IMR-90 (cell line): ENCODE measurements around the gene DAPL1. TPM values are rescaled to one million over a fixed set of nuclear protein-coding genes. Genes with fewer than 3 reads are reported as not detected.

Experiments used
- ATAC-seq: fragments of 200-7000 bp; cut with Tn5 transposase; 2 replicates; pipeline ENCODE4 v1.9.1; 2020; ENCODE audit warnings: low read depth, mild to moderate bottlenecking, moderate library complexity
- BruUV-seq: library from RNA; stranded (reverse); fragments of 400-500 nt; replicated peaks from 2 replicates; lab custom pipeline; 2021; lab: Mats Ljungman, UMichigan
- CTCF ChIA-PET: fragments of 300-600 bp; formaldehyde crosslinking; extraction: SDS; loops from one replicate; lab custom pipeline; 2021; ENCODE audit warnings: antibody characterized with exemption; lab: Yijun Ruan, JAX
- POLR2A ChIA-PET: fragments of 300-600 bp; sonication (Branson Sonifier 250); formaldehyde crosslinking; loops from one replicate; lab custom pipeline; 2022; ENCODE audit warnings: antibody characterized with exemption; ENCODE audit not compliant: unreplicated experiment; lab: Charles Lee
- DNase-seq: peaks from one replicate; pipeline ENCODE4 v3.0.0; 2013
- H2AFZ ChIP-seq: replicated peaks from 2 replicates; pipeline ENCODE3; 2013; ENCODE audit warnings: low read length, mild to moderate bottlenecking; ENCODE audit not compliant: poor library complexity
- H2AK5ac ChIP-seq: 2 replicates; pipeline ENCODE4 v1.6.1; 2013; ENCODE audit warnings: low read depth, low read length, inconsistent platforms
- H2AK9ac ChIP-seq: replicated peaks from 2 replicates; pipeline ENCODE3; 2013; ENCODE audit warnings: mild to moderate bottlenecking, low read depth, low read length, moderate library complexity; ENCODE audit not compliant: poor library complexity
- H2BK120ac ChIP-seq: 2 replicates; pipeline ENCODE4 v1.6.1; 2013; ENCODE audit warnings: low read depth, low read length, inconsistent platforms
- H2BK15ac ChIP-seq: 3 replicates; pipeline ENCODE4 v1.6.1; 2013; ENCODE audit warnings: low read depth, low read length, inconsistent platforms
- H2BK20ac ChIP-seq: 2 replicates; pipeline ENCODE4 v1.6.1; 2013; ENCODE audit warnings: low read depth, mild to moderate bottlenecking, inconsistent platforms, low read length, moderate library complexity
- H2BK5ac ChIP-seq: 2 replicates; pipeline ENCODE4 v1.6.1; 2013; ENCODE audit warnings: mild to moderate bottlenecking, low read depth, low read length, inconsistent platforms; ENCODE audit not compliant: poor library complexity, severe bottlenecking
- H3K14ac ChIP-seq: replicated peaks from 2 replicates; pipeline ENCODE4 v1.6.1; 2013; ENCODE audit warnings: low read depth, low read length, inconsistent platforms
- H3K18ac ChIP-seq: 2 replicates; pipeline ENCODE4 v1.6.1; 2013; ENCODE audit warnings: low read depth, low read length, control low read depth
- H3K23ac ChIP-seq: 2 replicates; pipeline ENCODE4 v1.6.1; 2013; ENCODE audit warnings: low read depth, low read length, inconsistent platforms
- H3K27ac ChIP-seq: 2 replicates; pipeline ENCODE4 v1.5.1; 2013; ENCODE audit warnings: mild to moderate bottlenecking, control low read depth, low read length; ENCODE audit not compliant: insufficient read depth
- H3K27me3 ChIP-seq: 2 replicates; pipeline ENCODE4 v1.6.1; 2013; ENCODE audit warnings: low read length; ENCODE audit not compliant: control insufficient read depth, insufficient read depth
- H3K36me3 ChIP-seq: 2 replicates; pipeline ENCODE4 v1.6.1; 2013; ENCODE audit warnings: low read length, mixed read lengths; ENCODE audit not compliant: control insufficient read depth, insufficient read depth
- H3K4ac ChIP-seq: 2 replicates; pipeline ENCODE4 v1.6.1; 2013; ENCODE audit warnings: low read depth, low read length, inconsistent platforms
- H3K4me1 ChIP-seq: 2 replicates; pipeline ENCODE4 v1.6.1; 2013; ENCODE audit warnings: low read length, mixed read lengths; ENCODE audit not compliant: control insufficient read depth, insufficient read depth
- H3K4me2 ChIP-seq: 2 replicates; pipeline ENCODE4 v1.6.1; 2013; ENCODE audit warnings: low read depth, mild to moderate bottlenecking, control low read depth, low read length, moderate library complexity
- H3K4me3 ChIP-seq: 2 replicates; pipeline ENCODE4 v1.5.1; 2013; ENCODE audit warnings: low read depth, mild to moderate bottlenecking, control low read depth, low read length, moderate library complexity; ENCODE audit not compliant: insufficient read depth
- H3K56ac ChIP-seq: 2 replicates; pipeline ENCODE4 v1.6.1; 2013; ENCODE audit warnings: low read length, inconsistent platforms; ENCODE audit not compliant: insufficient read depth; ENCODE audit errors: extremely low read depth
- H3K79me1 ChIP-seq, 2 experiments: 2 replicates each; pipeline ENCODE4 v1.6.1; 2013; ENCODE audit warnings: low read length in 2 of 2, inconsistent platforms in 1 of 2, low read depth in 1 of 2
- H3K9ac ChIP-seq: 2 replicates; pipeline ENCODE4 v1.6.1; 2013; ENCODE audit warnings: low read depth, low read length, control low read depth
- H3K9me1 ChIP-seq: 2 replicates; pipeline ENCODE4 v1.6.1; 2013; ENCODE audit warnings: low read length, inconsistent platforms; ENCODE audit not compliant: insufficient read depth
- H3K9me3 ChIP-seq: 2 replicates; pipeline ENCODE4 v1.6.1; 2013; ENCODE audit warnings: low read length; ENCODE audit not compliant: control insufficient read depth, insufficient read depth
- H4K20me1 ChIP-seq: 2 replicates; pipeline ENCODE4 v1.6.1; 2013; ENCODE audit warnings: low read length, inconsistent platforms; ENCODE audit not compliant: insufficient read depth
- H4K5ac ChIP-seq: 2 replicates; pipeline ENCODE4 v1.6.1; 2013; ENCODE audit warnings: mild to moderate bottlenecking, low read depth, low read length, control low read depth
- H4K8ac ChIP-seq, 2 experiments: 2 replicates each; pipeline ENCODE4 v1.6.1; 2013; ENCODE audit warnings: low read depth in 2 of 2, low read length in 2 of 2, control low read depth in 1 of 2, inconsistent platforms in 1 of 2
- H4K91ac ChIP-seq: 2 replicates; pipeline ENCODE4 v1.6.1; 2013; ENCODE audit warnings: low read depth, low read length, inconsistent platforms; ENCODE audit not compliant: insufficient read depth
- BHLHE40 ChIP-seq: fragments of 150-350 bp; IDR thresholded peaks from 2 replicates; pipeline ENCODE4 v1.6.1; 2016; ENCODE audit warnings: mild to moderate bottlenecking, low read depth, low read length
- CEBPB ChIP-seq: IDR thresholded peaks from 2 replicates; pipeline ENCODE4 v1.6.1; 2012; ENCODE audit warnings: low read depth, low read length, improper control_type of control experiment
- CHD1 ChIP-seq: IDR thresholded peaks from 2 replicates; pipeline ENCODE4 v1.6.1; 2012; ENCODE audit warnings: low read depth, low read length, improper control_type of control experiment
- CTCF ChIP-seq: conservative IDR thresholded peaks from 2 replicates; pipeline ENCODE4 v1.5.1; 2012; ENCODE audit warnings: mild to moderate bottlenecking, low read depth, low read length, improper control_type of control experiment
- ELK1 ChIP-seq: fragments of 150-350 bp; IDR thresholded peaks from 2 replicates; pipeline ENCODE4 v1.6.1; 2016; ENCODE audit warnings: low read depth, mild to moderate bottlenecking, low read length, moderate library complexity, borderline replicate concordance
- FOS ChIP-seq: fragments of 150-350 bp; IDR thresholded peaks from 2 replicates; pipeline ENCODE4 v1.6.1; 2016; ENCODE audit warnings: low read depth, low read length
- MAZ ChIP-seq: IDR thresholded peaks from 2 replicates; pipeline ENCODE4 v1.6.1; 2012; ENCODE audit warnings: low read depth, mild to moderate bottlenecking, low read length, improper control_type of control experiment, moderate library complexity, borderline replicate concordance
- MXI1 ChIP-seq: IDR thresholded peaks from 2 replicates; pipeline ENCODE4 v1.6.1; 2012; ENCODE audit warnings: low read depth, mild to moderate bottlenecking, low read length, moderate library complexity, borderline replicate concordance
- POLR2A ChIP-seq: IDR thresholded peaks from 2 replicates; pipeline ENCODE4 v1.6.1; 2012; ENCODE audit warnings: mild to moderate bottlenecking, low read depth, low read length
- RAD21 ChIP-seq: IDR thresholded peaks from 2 replicates; pipeline ENCODE4 v1.6.1; 2012; ENCODE audit warnings: low read length, improper control_type of control experiment
- RCOR1 ChIP-seq: IDR thresholded peaks from 2 replicates; pipeline ENCODE4 v1.6.1; 2012; ENCODE audit warnings: mild to moderate bottlenecking, low read length, improper control_type of control experiment; ENCODE audit not compliant: insufficient replicate concordance
- RFX5 ChIP-seq: IDR thresholded peaks from 2 replicates; pipeline ENCODE4 v1.8.0; 2012; ENCODE audit warnings: low read depth, mild to moderate bottlenecking, low read length, moderate library complexity
- SMC3 ChIP-seq: fragments of 150-350 bp; IDR thresholded peaks from 2 replicates; pipeline ENCODE4 v1.6.1; 2016; ENCODE audit warnings: low read depth, mild to moderate bottlenecking, antibody characterized with exemption, low read length, moderate library complexity
- USF2 ChIP-seq: fragments of 150-350 bp; IDR thresholded peaks from 2 replicates; pipeline ENCODE4 v1.6.1; 2017; ENCODE audit warnings: mild to moderate bottlenecking, antibody characterized with exemption, low read length, low read depth
- WGBS, 2 experiments: methylation state at CpG; one replicate each; pipeline versions ENCODE4 v1.1.5 to v1.1.7; 2013; ENCODE audit warnings: missing lambda C conversion rate in 2 of 2; ENCODE audit not compliant: insufficient read length in 1 of 2; ENCODE audit errors: extremely low coverage in 2 of 2; 5-methylcytosine and 5-hydroxymethylcytosine counted together
- dilution Hi-C: fragments of 300-500 bp; cut with HindIII; formaldehyde crosslinking; loops from one replicate; pipeline ENCODE4 v1.14.3; 2018; ENCODE audit warnings: low sequenced_read_pairs; ENCODE audit not compliant: unreplicated experiment
- in situ Hi-C: fragments of 300-500 bp; cut with MboI; formaldehyde crosslinking; loops from 3 replicates; pipeline ENCODE4 v1.14.3; 2019; ENCODE audit warnings: low sequenced_read_pairs, inconsistent platforms, mixed read lengths
- intact Hi-C: fragments of 100-400 bp; cut with micrococcal nuclease; formaldehyde crosslinking; loops from 2 replicates; pipeline ENCODE4 v1.10.0; 2022
- polyA plus RNA-seq, 3 experiments: library from polyadenylated mRNA; depleted of rRNA; stranded (reverse); fragments of >200 nt; gene quantifications; 2 replicates each; pipeline ENCODE4 v1.2.3, GENCODE V29; 2012; ENCODE audit warnings: low replicate concordance in 1 of 3
- total RNA-seq: library from RNA; depleted of rRNA; stranded (reverse); fragments of >200 nt; gene quantifications from 2 replicates; pipeline ENCODE4 v1.2.3, GENCODE V29; 2012

The DAPL1 gene
- total and polyA plus RNA-seq, 2 of the 4 experiments (the other 2 are of a cell fraction) = not detected

- no peak for ATAC-seq
- H3K4ac ChIP-seq = no peak overlapping the region
- no peak overlapping the region for H2BK120ac ChIP-seq
- CTCF ChIA-PET = no interaction called here
- no peaks in the 10 kb centered on the region for H3K79me1 ChIP-seq
- no peak overlapping the region for H4K8ac ChIP-seq
- H3K23ac ChIP-seq = no peak overlapping the region
- H3K27me3 ChIP-seq = peaks cover 12% of the 10 kb centered on the region
- no peak overlapping the region for H2BK5ac ChIP-seq
- dilution Hi-C loops = no loop called here
- no peak for TF ChIP-seq POLR2A
- TF ChIP-seq CHD1 = no peak
- no peak for TF ChIP-seq FOS
- no peak for TF ChIP-seq USF2
- no peak for TF ChIP-seq MXI1
- no peak for TF ChIP-seq RFX5
- TF ChIP-seq CTCF = no peak
- TF ChIP-seq RAD21 = no peak
- TF ChIP-seq RCOR1 = no peak
- TF ChIP-seq BHLHE40 = no peak
- no peak for TF ChIP-seq MAZ
- no peak for TF ChIP-seq CEBPB
- no peak for TF ChIP-seq SMC3
- TF ChIP-seq ELK1 = no peak
- in situ Hi-C loops = no loop called here
- no peak for DNase-seq
- intact Hi-C loops = no loop called here
- no peak overlapping the region for H2AK5ac ChIP-seq
- H3K14ac ChIP-seq = no peak overlapping the region
- BruUV-seq = no TSS peak
- H3K4me1 ChIP-seq = no peaks in the 10 kb centered on the region
- H4K5ac ChIP-seq = no peak overlapping the region
- H3K9me3 ChIP-seq = no peaks in the 10 kb centered on the region
- no peak overlapping the region for H2AFZ ChIP-seq
- H3K27ac ChIP-seq = no peak overlapping the region
- H2BK15ac ChIP-seq = no peak overlapping the region
- H4K20me1 ChIP-seq = no peaks in the 10 kb centered on the region
- H3K4me2 ChIP-seq = no peak overlapping the region
- no peak overlapping the region for H3K9ac ChIP-seq
- H2BK20ac ChIP-seq = no peak overlapping the region
- H3K9me1 ChIP-seq = no peaks in the 10 kb centered on the region
- H2AK9ac ChIP-seq = no peak overlapping the region
- POLR2A ChIA-PET = no interaction called here
- no CpG with 5 or more reads among the region's 3 CpGs for WGBS, 2 experiments
- H3K56ac ChIP-seq = no peak overlapping the region
- no peak overlapping the region for H3K18ac ChIP-seq
- H3K4me3 ChIP-seq = no peak overlapping the region
- no peaks in the 10 kb centered on the region for H3K36me3 ChIP-seq
- H4K91ac ChIP-seq = no peak overlapping the region
These were observed 29.9 kb downstream of the DAPL1 start for GRCh38 chr2:158825021-158825420.
